Body of pancreas (tissue), 4 donors: Measurements from ENCODE around the gene PTGES.

Source experiments
- POLR2A ChIP-seq, 3 donors: fragments of 450-650 bp; IDR thresholded peaks; one replicate each; pipeline ENCODE4 v1.6.1; 2016; ENCODE audit warnings: antibody characterized with exemption in 3 of 3, mild to moderate bottlenecking in 2 of 3
- TF ChIP-seq, protein P1 (sequence below), 7 experiments: fragments of 450-650 bp in 4 of 7; fragments of 200-600 bp in 3 of 7; sonication (generic) in 3 of 7; IDR thresholded peaks; one replicate each; pipeline ENCODE4 v1.5.1; 2016 to 2019; ENCODE audit warnings: antibody characterized with exemption in 7 of 7

DNA sequence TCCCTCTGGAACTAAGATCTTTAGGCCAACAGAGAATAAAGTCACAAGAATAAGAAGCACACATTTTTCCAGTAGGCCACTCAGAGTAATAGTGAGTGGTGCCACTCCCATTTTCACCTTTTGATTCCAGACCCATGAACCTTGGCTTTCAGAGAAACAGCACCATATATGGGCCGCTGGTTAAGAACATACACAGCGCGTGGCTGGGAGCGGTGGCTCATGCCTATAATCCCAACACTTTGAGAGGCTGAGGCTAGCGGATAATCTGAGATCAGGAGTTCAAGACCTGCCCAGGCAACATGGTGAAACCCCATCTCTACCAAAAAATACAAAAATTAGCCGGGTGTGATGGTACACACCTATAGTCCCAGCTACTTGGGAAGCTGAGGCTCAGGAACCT, 15.6 kb upstream of the PTGES start:
- TF ChIP-seq, protein P1, sequence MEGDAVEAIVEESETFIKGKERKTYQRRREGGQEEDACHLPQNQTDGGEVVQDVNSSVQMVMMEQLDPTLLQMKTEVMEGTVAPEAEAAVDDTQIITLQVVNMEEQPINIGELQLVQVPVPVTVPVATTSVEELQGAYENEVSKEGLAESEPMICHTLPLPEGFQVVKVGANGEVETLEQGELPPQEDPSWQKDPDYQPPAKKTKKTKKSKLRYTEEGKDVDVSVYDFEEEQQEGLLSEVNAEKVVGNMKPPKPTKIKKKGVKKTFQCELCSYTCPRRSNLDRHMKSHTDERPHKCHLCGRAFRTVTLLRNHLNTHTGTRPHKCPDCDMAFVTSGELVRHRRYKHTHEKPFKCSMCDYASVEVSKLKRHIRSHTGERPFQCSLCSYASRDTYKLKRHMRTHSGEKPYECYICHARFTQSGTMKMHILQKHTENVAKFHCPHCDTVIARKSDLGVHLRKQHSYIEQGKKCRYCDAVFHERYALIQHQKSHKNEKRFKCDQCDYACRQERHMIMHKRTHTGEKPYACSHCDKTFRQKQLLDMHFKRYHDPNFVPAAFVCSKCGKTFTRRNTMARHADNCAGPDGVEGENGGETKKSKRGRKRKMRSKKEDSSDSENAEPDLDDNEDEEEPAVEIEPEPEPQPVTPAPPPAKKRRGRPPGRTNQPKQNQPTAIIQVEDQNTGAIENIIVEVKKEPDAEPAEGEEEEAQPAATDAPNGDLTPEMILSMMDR (IDR thresholded peaks at IDR 0.05) = no peak
- no peak for TF ChIP-seq POLR2A (IDR thresholded peaks at IDR 0.05)
